Keratinocyte (primary cell): ENCODE data around the gene CFAP20. TPM values are rescaled to one million over a fixed set of nuclear protein-coding genes. Genes with fewer than 3 reads are reported as not detected.

Experiments
- DNase-seq: peaks from one replicate; pipeline ENCODE4 v3.0.0-alpha.2; 2011; ENCODE audit warnings: low read depth, missing footprints, low spot score
- FAIRE-seq: peaks from 2 replicates; lab custom pipeline; 2011; peaks lifted over from hg19 to GRCh38; lab: Jason Lieb, UNC
- H2AFZ ChIP-seq: 2 replicates; pipeline ENCODE4 v1.6.0; 2012; ENCODE audit warnings: low read length, control low read depth, inconsistent platforms; ENCODE audit not compliant: control insufficient read depth
- H3K27ac ChIP-seq: 2 replicates; pipeline ENCODE4 v1.5.1; 2011; ENCODE audit warnings: low read length; ENCODE audit not compliant: control insufficient read depth, insufficient read depth
- H3K27me3 ChIP-seq: 3 replicates; pipeline ENCODE4 v1.6.0; 2011; ENCODE audit warnings: low read length; ENCODE audit not compliant: control insufficient read depth, insufficient read depth; ENCODE audit errors: extremely low read depth
- H3K36me3 ChIP-seq, 2 experiments: 2 replicates in 1 of 2; 3 replicates in 1 of 2; pipeline ENCODE4 v1.5.1; 2011; ENCODE audit warnings: low read length in 2 of 2, mild to moderate bottlenecking in 1 of 2; ENCODE audit not compliant: control insufficient read depth in 2 of 2, insufficient read depth in 2 of 2; ENCODE audit errors: extremely low read depth in 1 of 2
- H3K4me1 ChIP-seq: 3 replicates; pipeline ENCODE4 v1.5.1; 2011; ENCODE audit warnings: low read length; ENCODE audit not compliant: control insufficient read depth, insufficient read depth; ENCODE audit errors: extremely low read depth
- H3K4me2 ChIP-seq: 3 replicates; pipeline ENCODE4 v1.6.0; 2011; ENCODE audit warnings: low read depth, low read length; ENCODE audit not compliant: control insufficient read depth, insufficient read depth; ENCODE audit errors: extremely low read depth
- H3K4me3 ChIP-seq, 3 experiments: fragments of 200-600 bp in 1 of 3; sonication (generic) in 1 of 3; 2 replicates in 2 of 3; 3 replicates in 1 of 3; pipeline ENCODE4 v1.5.1; 2011 to 2016; ENCODE audit warnings: low read length in 3 of 3, mild to moderate bottlenecking in 3 of 3, control low read depth in 2 of 3, inconsistent platforms in 1 of 3, low read depth in 1 of 3, mixed read lengths in 1 of 3, mixed run types in 1 of 3, moderate library complexity in 1 of 3; ENCODE audit not compliant: control insufficient read depth in 2 of 3, insufficient read depth in 2 of 3; ENCODE audit errors: extremely low read depth in 1 of 3
- H3K79me2 ChIP-seq: 2 replicates; pipeline ENCODE4 v1.6.0; 2012; ENCODE audit warnings: low read length; ENCODE audit not compliant: control insufficient read depth, insufficient read depth
- H3K9ac ChIP-seq: 3 replicates; pipeline ENCODE4 v1.6.0; 2011; ENCODE audit warnings: low read length; ENCODE audit not compliant: control insufficient read depth, insufficient read depth; ENCODE audit errors: extremely low read depth
- H3K9me1 ChIP-seq: 3 replicates; pipeline ENCODE4 v1.6.0; 2011; ENCODE audit warnings: low read length; ENCODE audit not compliant: control insufficient read depth, insufficient read depth; ENCODE audit errors: extremely low read depth
- H3K9me3 ChIP-seq: 2 replicates; pipeline ENCODE4 v1.5.1; 2012; ENCODE audit warnings: low read depth, low read length; ENCODE audit not compliant: control insufficient read depth
- H4K20me1 ChIP-seq: 3 replicates; pipeline ENCODE4 v1.6.0; 2011; ENCODE audit warnings: low read length; ENCODE audit not compliant: control insufficient read depth, insufficient read depth; ENCODE audit errors: extremely low read depth
- CTCF ChIP-seq, 3 experiments: IDR thresholded peaks in 1 of 3; conservative IDR thresholded peaks in 1 of 3; optimal IDR thresholded peaks in 1 of 3; 2 replicates in 2 of 3; 3 replicates in 1 of 3; pipeline versions ENCODE3 to v1.5.1; 2011; ENCODE audit warnings: low read length in 3 of 3, mild to moderate bottlenecking in 3 of 3, moderate library complexity in 2 of 3, control low read depth in 1 of 3, inconsistent platforms in 1 of 3; ENCODE audit not compliant: insufficient read depth in 2 of 3; ENCODE audit errors: extremely low read depth in 1 of 3
- EZH2 ChIP-seq: IDR thresholded peaks from one replicate; pipeline ENCODE4 v1.6.1; 2012; ENCODE audit warnings: inconsistent platforms, mild to moderate bottlenecking, low read length, moderate library complexity
- dilution Hi-C: fragments of 300-500 bp; cut with MboI; formaldehyde crosslinking; loops from one replicate; pipeline ENCODE4 v1.7.0; 2020; ENCODE audit warnings: low sequenced_read_pairs; ENCODE audit not compliant: extremely low pct_ligation_motif_present
- polyA plus RNA-seq, 5 experiments: library from polyadenylated mRNA; depleted of rRNA in 3 of 5; stranded (reverse) in 3 of 5; stranded (forward) in 1 of 5; unstranded in 1 of 5; fragments of >200 nt; gene quantifications; 1 replicate in 1 of 5; 2 replicates in 3 of 5; 3 replicates in 1 of 5; pipeline versions ENCODE4 v1.2.1 to v1.2.3, GENCODE V29; 2011 to 2012; ENCODE audit warnings: missing spikeins in 2 of 5, low read depth in 1 of 5, low replicate concordance in 1 of 5

Gene CFAP20
- polyA plus RNA-seq, 1 donor (not counting 4 experiments of a cell fraction or from before 2014, with no cell fraction given): 52.0 TPM

GRCh38 chr16:58124601-58124915, 4.6 kb downstream of the CFAP20 start:
- TF ChIP-seq CTCF (optimal IDR thresholded peaks at IDR 0.05 in 1 of 3, IDR thresholded peaks at IDR 0.05 in 1 of 3, conservative IDR thresholded peaks at IDR 0.05 in 1 of 3; ENCODE audit: extremely low read depth in 1 of 3, insufficient read depth in 2 of 3, low read length in 3 of 3): no peak
- TF ChIP-seq EZH2: no peak
- Histone ChIP-seq H4K20me1 (no peaks in the 10 kb centered on the region), H3K79me2 (peaks cover 77% of the 10 kb centered on the region), H3K36me3 (no peaks in the 10 kb centered on the region), H3K9ac (no peak overlapping the region), H3K27ac (no peak overlapping the region), H3K4me1 (peaks cover 54% of the 10 kb centered on the region), H3K9me3 (no peaks in the 10 kb centered on the region), H3K9me1 (peaks cover 2% of the 10 kb centered on the region), H2AFZ (no peak overlapping the region), H3K4me3 (no peak overlapping the region), H3K27me3 (no peaks in the 10 kb centered on the region), H3K4me2 (no peak overlapping the region)
- no peak for DNase-seq
- dilution Hi-C loops: no loop called here
- FAIRE-seq: no peak

- Histone ChIP-seq H3K27ac (no peak overlapping the region), H3K27me3 (no peaks in the 10 kb centered on the region), H3K9me1 (peaks cover 2% of the 10 kb centered on the region), H2AFZ (no peak overlapping the region), H3K4me2 (no peak overlapping the region), H3K4me1 (peaks cover 54% of the 10 kb centered on the region), H3K9ac (no peak overlapping the region), H3K4me3 (no peak overlapping the region), H3K36me3 (no peaks in the 10 kb centered on the region), H3K79me2 (peaks cover 81% of the 10 kb centered on the region), H4K20me1 (no peaks in the 10 kb centered on the region), H3K9me3 (no peaks in the 10 kb centered on the region)
- dilution Hi-C loops: no loop called here
- no peak for TF ChIP-seq EZH2
- TF ChIP-seq CTCF (optimal IDR thresholded peaks at IDR 0.05 in 1 of 3, IDR thresholded peaks at IDR 0.05 in 1 of 3, conservative IDR thresholded peaks at IDR 0.05 in 1 of 3; ENCODE audit: extremely low read depth in 1 of 3, insufficient read depth in 2 of 3, low read length in 3 of 3): no peak
- DNase-seq (no peak), FAIRE-seq (no peak)
These were observed 5.1 kb downstream of the CFAP20 start for GRCh38 chr16:58123896-58124600.
